Hypothalamus (tissue), 51 donors: ENCODE measurements around the gene MIAT.

Experiments used
- DNase-seq, 51 donors: peaks; one replicate each; lab custom pipeline; 2025; lab: John Stamatoyannopoulos, UW

Gene MIAT

DNA sequence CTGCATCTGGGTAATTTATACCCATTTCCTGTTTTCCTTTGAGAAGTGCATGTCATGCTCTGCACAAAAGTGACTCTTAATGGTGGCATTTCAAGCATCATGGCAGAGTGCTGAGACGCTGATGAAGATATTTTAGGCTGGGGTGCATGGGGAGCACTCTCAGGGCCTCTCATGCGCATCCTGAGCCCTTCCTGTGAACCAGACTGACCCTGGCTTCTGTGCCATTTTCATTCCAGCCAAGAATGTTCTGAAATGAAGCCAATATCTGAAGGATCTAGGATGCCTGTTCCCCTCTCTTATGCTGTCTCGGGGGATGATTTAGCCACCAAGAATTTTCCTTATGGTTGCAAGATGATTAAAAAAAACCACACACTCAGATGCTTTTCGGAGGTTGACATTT lies 61.5 kb downstream of the MIAT start:
- no peak for DNase-seq

DNA sequence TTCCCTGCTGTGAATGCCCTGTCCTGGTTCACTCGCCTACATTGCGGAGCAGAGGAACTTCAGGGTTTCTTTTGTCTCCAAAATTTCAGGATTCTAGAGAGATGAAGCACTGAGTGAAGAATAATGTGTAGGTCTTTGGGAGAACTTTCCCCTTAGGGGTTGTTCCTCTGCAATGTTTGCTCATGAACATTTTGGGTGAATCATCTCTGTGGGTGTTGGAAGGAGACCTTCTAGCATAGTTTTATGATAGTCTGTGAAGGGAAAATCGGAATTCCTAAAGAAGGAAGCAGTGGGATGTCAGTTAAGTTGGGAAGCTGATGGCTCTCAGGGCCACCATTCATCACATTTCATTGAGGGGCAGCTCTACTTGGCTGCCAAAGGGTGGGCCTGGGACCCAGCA lies 64.8 kb downstream of the MIAT start:
- no peak for DNase-seq

DNA sequence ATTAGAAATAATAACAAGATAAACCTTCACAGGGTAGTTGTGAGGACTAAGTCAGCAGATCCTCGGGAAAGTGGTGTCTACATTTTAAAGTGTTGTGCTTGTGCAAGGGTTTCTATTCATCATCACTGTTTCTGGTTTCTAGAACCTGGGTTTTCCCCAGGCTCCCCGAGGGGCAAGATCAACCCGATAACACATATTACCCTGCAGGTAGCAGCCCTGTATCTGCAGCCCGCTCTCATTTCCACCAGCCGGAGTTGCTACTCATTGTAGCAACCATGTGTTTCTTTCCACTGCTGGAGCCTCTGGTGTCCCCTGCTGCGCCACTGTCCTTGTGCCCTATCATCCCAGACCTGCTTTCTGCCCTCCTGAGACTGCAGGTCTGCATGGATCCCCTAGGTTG lies 67.0 kb downstream of the MIAT start:
- no peak for DNase-seq

DNA sequence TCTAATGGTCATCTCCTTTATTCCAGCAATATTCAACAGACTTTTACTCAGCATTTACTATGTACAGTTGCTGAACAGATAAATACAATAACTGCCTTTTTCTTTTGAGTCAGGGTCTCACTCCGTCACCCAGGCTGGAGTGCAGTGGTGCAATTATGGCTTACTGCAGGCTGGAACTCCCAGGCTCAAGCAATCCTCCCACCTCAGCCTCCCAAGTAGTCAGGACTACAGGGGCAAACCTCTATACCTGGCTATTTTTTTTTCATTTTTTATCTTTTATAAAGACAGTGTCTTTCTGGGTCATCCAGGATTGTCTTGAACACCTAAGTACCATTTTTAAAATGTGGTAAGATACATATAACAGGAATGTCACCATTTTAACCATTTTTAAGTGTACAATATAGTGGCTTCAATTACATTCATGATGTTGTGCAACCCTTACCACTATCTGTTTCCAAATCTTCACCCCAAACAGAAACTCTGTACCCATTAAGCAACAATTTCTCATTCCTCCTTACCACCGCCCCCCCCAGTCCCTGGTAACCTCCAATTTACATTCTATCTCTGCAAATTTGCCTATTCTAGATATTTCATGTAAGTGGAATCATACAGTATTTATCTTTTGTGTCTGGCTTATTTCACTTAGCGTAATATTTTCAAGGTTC lies 67.8 kb downstream of the MIAT start:
- DNase-seq = no peak
